ENCODE results near the gene C22orf42. TPM values are rescaled to one million over a fixed set of nuclear protein-coding genes. Genes with fewer than 3 reads are reported as not detected.

Gene C22orf42
- total RNA-seq, 1 experiment from 2014 or later = not detected

DNA sequence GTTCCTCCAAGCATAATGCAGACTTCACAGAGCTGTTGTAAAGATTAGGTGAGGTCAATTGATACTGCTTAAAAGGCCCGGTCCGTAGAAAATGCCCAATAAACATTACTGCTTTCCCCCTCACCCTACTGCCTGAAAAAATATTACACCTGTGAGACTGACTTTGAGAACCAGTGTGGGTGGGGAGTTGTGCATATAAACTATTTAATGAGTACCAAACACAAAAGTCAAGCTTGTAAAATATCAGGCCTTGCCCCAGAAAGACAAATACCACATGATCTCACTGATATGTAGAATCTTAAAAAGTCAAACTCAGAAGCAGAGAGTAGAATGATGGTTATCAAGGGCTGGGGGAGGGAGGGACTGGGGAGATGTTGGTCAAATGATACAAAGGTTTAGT lies 46.7 kb downstream of the C22orf42 start:
- POLR2A ChIA-PET (ENCODE audit: low non-redundant PET) = no interaction called here
- H3K36me3 ChIP-seq (ENCODE audit: insufficient read depth, low read length, poor library complexity, severe bottlenecking) = no peaks in the 10 kb centered on the region
- no peak for TF ChIP-seq EZH2 (IDR thresholded peaks at IDR 0.05; ENCODE audit: borderline replicate concordance, low read depth, low read length, poor library complexity, severe bottlenecking)
- TF ChIP-seq, protein P1, sequence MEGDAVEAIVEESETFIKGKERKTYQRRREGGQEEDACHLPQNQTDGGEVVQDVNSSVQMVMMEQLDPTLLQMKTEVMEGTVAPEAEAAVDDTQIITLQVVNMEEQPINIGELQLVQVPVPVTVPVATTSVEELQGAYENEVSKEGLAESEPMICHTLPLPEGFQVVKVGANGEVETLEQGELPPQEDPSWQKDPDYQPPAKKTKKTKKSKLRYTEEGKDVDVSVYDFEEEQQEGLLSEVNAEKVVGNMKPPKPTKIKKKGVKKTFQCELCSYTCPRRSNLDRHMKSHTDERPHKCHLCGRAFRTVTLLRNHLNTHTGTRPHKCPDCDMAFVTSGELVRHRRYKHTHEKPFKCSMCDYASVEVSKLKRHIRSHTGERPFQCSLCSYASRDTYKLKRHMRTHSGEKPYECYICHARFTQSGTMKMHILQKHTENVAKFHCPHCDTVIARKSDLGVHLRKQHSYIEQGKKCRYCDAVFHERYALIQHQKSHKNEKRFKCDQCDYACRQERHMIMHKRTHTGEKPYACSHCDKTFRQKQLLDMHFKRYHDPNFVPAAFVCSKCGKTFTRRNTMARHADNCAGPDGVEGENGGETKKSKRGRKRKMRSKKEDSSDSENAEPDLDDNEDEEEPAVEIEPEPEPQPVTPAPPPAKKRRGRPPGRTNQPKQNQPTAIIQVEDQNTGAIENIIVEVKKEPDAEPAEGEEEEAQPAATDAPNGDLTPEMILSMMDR (conservative IDR thresholded peaks at IDR 0.05; ENCODE audit: low read depth, low read length) = no peak
- no peak for DNase-seq (ENCODE audit: low spot score)
- H3K4me3 ChIP-seq (ENCODE audit: low read depth, low read length, poor library complexity, severe bottlenecking) = no peak overlapping the region
- H3K27me3 ChIP-seq (replicated peaks; ENCODE audit: insufficient read depth, low read depth, low read length, poor library complexity) = peaks cover 79% of the 10 kb centered on the region
- no TSS peak for BruUV-seq (replicated peaks)
- CTCF ChIA-PET = no interaction called here
- intact Hi-C loops (cut with micrococcal nuclease; ENCODE audit: unreplicated experiment) = no loop called here
- H3K27ac ChIP-seq (ENCODE audit: low read depth, low read length, poor library complexity, severe bottlenecking) = no peak overlapping the region
- no peaks in the 10 kb centered on the region for H3K9me3 ChIP-seq (ENCODE audit: low read depth, low read length, poor library complexity, severe bottlenecking)
- no peaks in the 10 kb centered on the region for H3K4me1 ChIP-seq (ENCODE audit: insufficient read depth, low read length, poor library complexity, severe bottlenecking)

DNA sequence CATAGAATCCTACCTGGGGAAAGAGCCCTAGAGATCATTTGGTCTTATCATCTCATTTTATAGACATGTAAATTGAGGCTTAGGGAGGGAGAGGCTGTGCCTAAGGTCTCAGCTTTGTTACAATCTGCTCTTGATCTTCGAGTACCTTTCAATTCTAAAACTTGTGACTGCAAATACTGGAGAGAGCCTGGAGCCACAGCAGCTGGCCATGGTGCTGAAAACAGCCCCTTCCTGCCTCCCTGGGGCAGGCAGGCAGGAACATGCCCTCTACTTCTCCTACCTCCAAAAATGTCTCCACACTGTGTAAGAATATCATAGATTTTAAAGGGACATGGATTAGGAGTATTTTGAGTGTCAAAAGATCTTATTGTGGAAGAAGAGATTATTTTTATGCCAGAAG lies 52.2 kb downstream of the C22orf42 start:
- TF ChIP-seq EZH2 (IDR thresholded peaks at IDR 0.05; ENCODE audit: borderline replicate concordance, low read depth, low read length, poor library complexity, severe bottlenecking) = no peak
- TF ChIP-seq, protein P1 (conservative IDR thresholded peaks at IDR 0.05; ENCODE audit: low read depth, low read length) = no peak
- intact Hi-C loops (cut with micrococcal nuclease; ENCODE audit: unreplicated experiment) = loop anchor here (10.0 kb wide), 1 partner anchor 158 kb away; no protein-coding TSS in a partner anchor
- Histone ChIP-seq H3K36me3 (ENCODE audit: insufficient read depth, low read length, poor library complexity, severe bottlenecking) (no peaks in the 10 kb centered on the region), H3K9me3 (ENCODE audit: low read depth, low read length, poor library complexity, severe bottlenecking) (no peaks in the 10 kb centered on the region), H3K4me1 (ENCODE audit: insufficient read depth, low read length, poor library complexity, severe bottlenecking) (no peaks in the 10 kb centered on the region), H3K4me3 (ENCODE audit: low read depth, low read length, poor library complexity, severe bottlenecking) (no peak overlapping the region), H3K27me3 (replicated peaks; ENCODE audit: insufficient read depth, low read depth, low read length, poor library complexity) (peaks cover 43% of the 10 kb centered on the region), H3K27ac (ENCODE audit: low read depth, low read length, poor library complexity, severe bottlenecking) (no peak overlapping the region)
- CTCF ChIA-PET = no interaction called here
- BruUV-seq (replicated peaks) = no TSS peak
- POLR2A ChIA-PET (ENCODE audit: low non-redundant PET) = no interaction called here
- DNase-seq (ENCODE audit: low spot score) = peak; percentile 29

DNA sequence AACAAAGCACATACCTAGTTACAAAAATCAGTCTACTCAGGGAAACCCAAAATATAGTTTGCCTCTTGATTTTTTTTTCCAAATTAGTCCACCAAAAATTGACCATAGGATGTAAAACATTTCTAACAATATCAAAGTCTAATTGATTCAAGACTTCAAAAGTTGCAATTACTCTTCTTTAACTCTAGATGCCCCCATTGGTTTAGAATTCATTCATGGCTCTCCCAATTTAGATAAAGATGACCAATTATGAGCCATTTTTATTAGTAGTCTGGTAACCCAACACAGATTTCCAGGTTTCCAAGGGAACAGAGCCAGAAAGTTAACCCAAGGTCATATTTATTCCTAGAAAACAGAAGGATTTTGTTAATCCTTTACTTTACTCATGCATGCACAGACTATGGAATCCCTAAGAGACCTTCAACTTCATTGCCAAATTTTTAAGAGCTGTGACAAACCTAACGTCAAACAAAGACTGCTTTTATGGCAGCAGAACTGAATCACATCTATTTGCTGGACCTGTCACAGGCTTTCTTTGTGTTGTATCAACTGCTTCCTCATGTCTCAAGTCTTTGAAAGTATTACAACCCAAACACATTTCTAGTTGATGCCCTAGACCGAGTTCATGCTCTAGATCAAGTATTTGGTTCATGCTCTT lies 55.3 kb downstream of the C22orf42 start:
- ChIA-PET POLR2A (ENCODE audit: low non-redundant PET) (no interaction called here), CTCF (interaction anchor here (1.2 kb wide), 1 partner anchor 163 kb away, joined by 4 read pairs; no protein-coding TSS in a partner anchor)
- H3K36me3 ChIP-seq (ENCODE audit: insufficient read depth, low read length, poor library complexity, severe bottlenecking) = no peaks in the 10 kb centered on the region
- no peaks in the 10 kb centered on the region for H3K9me3 ChIP-seq (ENCODE audit: low read depth, low read length, poor library complexity, severe bottlenecking)
- BruUV-seq (replicated peaks) = no TSS peak
- intact Hi-C loops (cut with micrococcal nuclease; ENCODE audit: unreplicated experiment) = loop anchor here (2.0 to 10.0 kb wide), 4 partner anchors 161 to 944 kb away; partner anchors contain the start of gene FBXO7
- H3K27me3 ChIP-seq (replicated peaks; ENCODE audit: insufficient read depth, low read depth, low read length, poor library complexity) = peaks cover 32% of the 10 kb centered on the region
- no peaks in the 10 kb centered on the region for H3K4me1 ChIP-seq (ENCODE audit: insufficient read depth, low read length, poor library complexity, severe bottlenecking)
- TF ChIP-seq, protein P1 (conservative IDR thresholded peaks at IDR 0.05; ENCODE audit: low read depth, low read length) = peak; percentile 47
- TF ChIP-seq EZH2 (IDR thresholded peaks at IDR 0.05; ENCODE audit: borderline replicate concordance, low read depth, low read length, poor library complexity, severe bottlenecking) = no peak
- H3K27ac ChIP-seq (ENCODE audit: low read depth, low read length, poor library complexity, severe bottlenecking) = no peak overlapping the region
- no peak overlapping the region for H3K4me3 ChIP-seq (ENCODE audit: low read depth, low read length, poor library complexity, severe bottlenecking)
- peak; percentile 12 for DNase-seq (ENCODE audit: low spot score)
